ENCODE data around the gene PTH2R.
"Not testable (repeated sequence)": the region's sequence is repeated elsewhere in the genome, so short reads cannot be mapped to it uniquely, and the experiment has no call there.

DNA sequence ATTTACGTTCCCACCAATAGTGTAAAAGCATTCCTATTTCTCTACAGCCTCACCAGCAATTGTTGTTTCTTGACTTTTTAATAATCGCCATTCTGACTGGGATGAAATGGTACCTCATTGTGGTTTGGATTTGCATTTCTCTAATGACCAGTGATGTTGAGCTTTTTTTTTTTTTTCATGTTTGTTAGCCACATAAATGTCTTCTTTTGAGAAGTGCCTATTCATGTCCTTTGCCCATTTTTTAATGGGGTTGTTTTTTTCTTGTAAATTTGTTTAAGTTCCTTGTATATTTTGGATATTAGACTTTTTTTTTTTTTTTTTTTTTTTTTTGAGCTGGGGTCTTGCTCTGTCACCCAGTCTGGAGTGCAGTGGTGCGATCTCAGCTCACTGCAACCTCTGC is 98.8 kb downstream of the PTH2R start:
- TF ChIP-seq RFX5 (IDR thresholded peaks at IDR 0.05; ENCODE audit: low read length); RAD21 (IDR thresholded peaks at IDR 0.05; ENCODE audit: low read length); EP300 (IDR thresholded peaks at IDR 0.05; ENCODE audit: borderline replicate concordance in 1 of 2, low read depth in 1 of 2, low read length in 1 of 2); TCF12 (IDR thresholded peaks at IDR 0.05); TAF1 (IDR thresholded peaks at IDR 0.05; ENCODE audit: borderline replicate concordance, low read depth, low read length): not testable (repeated sequence)
- TF ChIP-seq, protein P1, sequence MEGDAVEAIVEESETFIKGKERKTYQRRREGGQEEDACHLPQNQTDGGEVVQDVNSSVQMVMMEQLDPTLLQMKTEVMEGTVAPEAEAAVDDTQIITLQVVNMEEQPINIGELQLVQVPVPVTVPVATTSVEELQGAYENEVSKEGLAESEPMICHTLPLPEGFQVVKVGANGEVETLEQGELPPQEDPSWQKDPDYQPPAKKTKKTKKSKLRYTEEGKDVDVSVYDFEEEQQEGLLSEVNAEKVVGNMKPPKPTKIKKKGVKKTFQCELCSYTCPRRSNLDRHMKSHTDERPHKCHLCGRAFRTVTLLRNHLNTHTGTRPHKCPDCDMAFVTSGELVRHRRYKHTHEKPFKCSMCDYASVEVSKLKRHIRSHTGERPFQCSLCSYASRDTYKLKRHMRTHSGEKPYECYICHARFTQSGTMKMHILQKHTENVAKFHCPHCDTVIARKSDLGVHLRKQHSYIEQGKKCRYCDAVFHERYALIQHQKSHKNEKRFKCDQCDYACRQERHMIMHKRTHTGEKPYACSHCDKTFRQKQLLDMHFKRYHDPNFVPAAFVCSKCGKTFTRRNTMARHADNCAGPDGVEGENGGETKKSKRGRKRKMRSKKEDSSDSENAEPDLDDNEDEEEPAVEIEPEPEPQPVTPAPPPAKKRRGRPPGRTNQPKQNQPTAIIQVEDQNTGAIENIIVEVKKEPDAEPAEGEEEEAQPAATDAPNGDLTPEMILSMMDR (IDR thresholded peaks at IDR 0.05) = not testable (repeated sequence)
- TF ChIP-seq, protein P2, sequence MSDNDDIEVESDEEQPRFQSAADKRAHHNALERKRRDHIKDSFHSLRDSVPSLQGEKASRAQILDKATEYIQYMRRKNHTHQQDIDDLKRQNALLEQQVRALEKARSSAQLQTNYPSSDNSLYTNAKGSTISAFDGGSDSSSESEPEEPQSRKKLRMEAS (IDR thresholded peaks at IDR 0.05; ENCODE audit: low read depth) = not testable (repeated sequence)
